Stimulated activated CD8-positive, alpha-beta memory T cell treated with anti-CD3 and anti-CD28 coated beads, Interleukin-4, amount 100 ng/mL, for 24 hours (primary cell): Measurements from ENCODE around the gene ETV3L.
"Not testable (repeated sequence)": the region's sequence is repeated elsewhere in the genome, so short reads cannot be mapped to it uniquely, and the experiment has no call there.

Experiments used
- DNase-seq: peaks from one replicate; pipeline ENCODE4 v3.0.0-alpha.2; 2020; ENCODE audit warnings: low read depth

ETV3L gene

DNA sequence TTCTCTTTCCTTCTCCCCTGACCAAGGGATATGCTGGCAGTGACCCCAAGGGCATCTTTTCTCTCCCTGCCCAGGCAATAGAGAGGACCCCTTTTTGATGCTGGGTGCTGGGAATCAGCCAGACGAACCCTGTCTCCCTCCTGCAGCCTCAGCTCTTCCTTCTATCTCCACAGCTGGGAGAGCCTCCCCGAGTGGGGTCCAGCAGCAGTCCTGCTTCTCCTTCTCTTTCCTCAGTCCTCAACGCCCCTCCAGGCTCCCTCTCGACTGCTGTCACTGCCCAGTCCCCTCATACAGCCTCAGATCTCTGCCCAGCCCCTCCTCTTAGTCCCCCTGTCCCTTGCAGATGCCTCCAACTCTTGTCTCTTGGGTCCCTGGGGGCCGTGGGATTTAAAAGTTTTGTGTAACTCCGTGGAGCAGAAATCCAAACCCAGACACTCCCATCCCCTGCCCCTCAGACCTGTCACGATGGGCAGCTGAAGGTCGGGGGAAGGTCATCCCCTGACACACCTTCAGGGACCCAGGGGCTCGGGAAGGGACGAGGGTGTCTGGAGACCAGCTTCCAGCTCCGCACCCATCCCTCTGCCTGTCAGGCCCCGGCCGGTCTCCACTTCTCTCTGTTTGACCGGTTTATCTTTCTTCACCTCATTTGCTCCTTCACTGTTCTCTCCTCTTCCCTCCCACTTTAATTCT, 5.8 kb upstream of the ETV3L start:
- DNase-seq = no peak

DNA sequence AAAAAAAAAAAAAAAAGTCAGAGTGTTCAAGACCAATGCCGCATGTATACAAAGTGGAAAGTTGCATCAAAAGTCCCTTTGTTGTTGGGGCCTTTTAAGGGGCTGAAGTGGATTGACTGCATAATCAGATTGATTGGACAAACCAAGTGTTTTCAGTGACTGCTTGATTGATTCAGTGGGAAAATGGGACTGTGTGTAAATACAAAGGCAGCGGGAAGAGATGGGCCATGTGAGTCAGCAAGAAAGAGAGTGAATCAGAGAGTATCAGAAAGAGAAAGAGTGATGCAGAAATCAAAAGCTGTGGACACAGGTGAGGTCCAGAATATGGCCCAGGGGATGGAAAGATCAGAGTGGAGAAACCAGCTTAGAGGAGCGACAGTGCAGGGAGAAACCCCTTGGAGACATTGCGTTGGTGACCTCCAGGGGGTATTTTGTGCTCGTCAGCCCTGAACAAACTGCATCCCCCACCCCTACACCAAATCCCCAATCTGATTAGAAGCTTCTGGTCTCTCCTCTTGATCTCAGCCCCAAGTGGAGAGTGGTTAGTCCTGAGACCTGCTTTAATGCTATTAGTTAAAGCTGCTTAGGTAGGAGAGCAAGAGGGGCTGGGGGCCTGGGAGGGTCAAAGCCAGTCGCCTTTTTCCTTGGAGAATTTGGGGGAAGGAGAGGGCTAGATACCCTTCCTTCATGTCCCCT, 5.1 kb upstream of the ETV3L start:
- no peak for DNase-seq

DNA sequence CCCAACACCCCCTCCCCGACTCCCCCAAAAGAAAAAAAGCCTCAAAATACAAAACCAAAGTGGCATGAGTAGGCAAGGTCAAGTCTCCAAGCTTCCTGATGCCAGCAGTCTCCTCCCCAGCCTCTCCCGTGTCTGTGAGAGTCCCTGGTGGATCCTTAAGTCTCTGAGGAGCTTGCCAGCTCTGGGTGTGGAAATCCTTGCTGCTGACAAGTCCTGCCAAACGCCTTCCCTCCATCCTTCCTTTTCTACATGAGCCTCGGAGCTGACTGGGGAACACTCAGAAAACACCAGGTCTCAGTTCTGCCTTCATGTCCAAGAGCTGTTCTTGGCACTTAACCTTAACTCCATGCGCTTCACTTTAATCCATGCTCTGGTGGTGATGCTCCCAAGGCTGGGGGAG, 3.7 kb upstream of the ETV3L start:
- DNase-seq = no peak

DNA sequence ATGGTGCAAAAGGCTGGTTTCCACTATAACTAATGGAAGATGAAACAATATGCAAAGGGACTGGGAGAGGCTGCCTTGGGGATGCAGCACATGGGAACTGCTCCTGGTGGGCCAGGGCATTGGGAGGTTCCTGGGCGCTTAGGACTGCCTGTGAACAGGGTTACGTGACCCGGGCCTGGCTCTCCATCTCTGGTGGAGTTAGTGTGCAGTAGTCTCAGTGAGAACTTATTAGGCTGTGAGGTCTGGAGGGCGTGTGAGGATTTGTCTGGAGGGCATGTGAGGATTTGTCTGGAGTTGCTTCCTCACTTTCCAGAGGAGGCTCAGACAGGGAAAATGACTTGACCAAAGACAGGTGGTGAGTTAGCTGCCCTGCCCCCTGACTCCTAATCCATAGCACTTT, 1.5 kb upstream of the ETV3L start:
- no peak for DNase-seq

DNA sequence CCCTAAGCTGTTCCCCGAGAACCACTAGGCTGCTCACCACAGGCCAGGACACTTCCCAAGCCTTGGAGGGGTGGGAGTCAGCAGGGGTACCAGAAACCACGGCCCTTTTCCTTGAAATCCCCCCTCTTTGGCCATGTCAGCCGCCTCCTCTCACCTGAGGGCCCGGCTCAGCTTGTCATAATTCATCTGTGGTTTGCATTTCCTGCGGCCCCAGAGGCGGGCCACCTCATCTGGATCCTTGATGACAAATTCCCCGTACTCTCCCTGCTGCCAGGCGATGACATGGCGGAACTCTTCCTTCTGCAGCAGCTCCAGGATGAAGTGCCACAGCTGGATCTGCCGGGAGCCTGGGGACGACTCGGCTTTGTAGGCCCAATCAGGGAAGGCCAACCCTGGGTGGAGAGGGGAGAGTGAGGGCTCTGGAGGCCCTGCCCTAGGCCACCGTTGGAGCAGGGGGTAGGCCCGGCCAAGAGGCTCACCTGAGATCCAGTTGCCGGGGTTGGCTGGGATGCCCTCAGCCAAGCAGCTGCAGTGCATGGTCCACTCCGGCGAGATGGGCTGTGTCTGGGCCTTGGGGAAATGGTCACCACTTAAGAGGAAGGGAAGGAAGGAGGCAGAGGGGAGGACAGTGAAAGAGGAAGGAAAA, 498 bp downstream of the ETV3L start:
- not testable (repeated sequence) for DNase-seq

DNA sequence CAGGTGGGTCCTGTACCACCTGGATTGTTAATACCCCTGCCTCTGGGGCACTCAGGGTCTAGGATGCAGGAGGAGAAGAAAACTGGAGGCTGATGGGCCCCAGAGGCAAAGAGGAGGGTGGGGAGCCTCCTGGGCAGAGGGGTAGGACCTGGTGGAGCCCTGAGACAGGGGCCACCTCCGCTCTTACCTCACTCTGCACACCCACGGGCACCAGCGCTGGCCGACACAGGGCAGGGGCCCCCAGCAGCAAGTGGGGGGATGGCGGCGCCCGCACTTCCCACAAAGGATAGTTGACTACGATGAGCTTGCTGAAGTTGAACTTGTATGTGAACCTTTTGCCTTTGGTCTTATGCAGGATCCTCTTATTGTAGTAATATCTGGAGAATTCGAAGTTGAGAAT, 1.1 kb downstream of the ETV3L start:
- no peak for DNase-seq

DNA sequence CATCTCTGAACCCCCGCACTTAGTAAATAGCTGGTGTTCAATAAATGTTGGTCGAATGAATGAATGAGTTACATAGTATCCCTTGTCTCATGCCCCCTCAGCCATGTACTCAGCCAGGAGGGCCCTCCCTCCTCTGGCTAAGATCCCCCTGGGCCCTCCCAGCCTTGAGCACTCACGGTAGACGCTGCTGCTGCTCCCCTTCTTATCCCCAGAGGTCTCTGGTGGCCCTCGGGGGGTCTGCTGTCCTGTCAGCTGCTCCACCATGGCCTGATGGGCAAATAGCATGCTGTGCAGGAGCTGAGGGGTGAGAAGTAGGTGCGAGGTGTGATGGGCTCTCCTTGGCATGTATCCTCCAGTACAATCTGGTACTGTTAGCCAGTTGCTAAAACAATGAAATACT, 1.9 kb downstream of the ETV3L start:
- no peak for DNase-seq

DNA sequence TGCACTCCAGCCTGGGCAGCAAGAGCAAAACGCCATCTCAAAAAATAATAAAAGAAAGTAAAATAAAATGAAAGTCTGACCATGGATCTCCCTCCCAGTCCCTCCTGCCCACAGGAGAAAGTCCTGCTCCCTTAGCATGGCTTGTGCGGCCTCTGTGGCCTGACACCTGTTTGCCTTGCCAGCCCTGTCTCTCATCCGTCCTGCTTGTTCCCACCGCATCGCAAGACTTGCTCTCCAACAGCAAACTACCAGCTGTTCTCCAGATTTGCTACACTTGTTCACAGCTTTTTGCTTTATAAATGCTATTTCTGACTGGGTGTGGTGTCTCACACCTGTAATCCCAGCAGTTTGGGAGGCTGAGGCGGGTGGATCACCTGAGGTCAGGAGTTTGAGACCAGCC, 2.7 kb downstream of the ETV3L start:
- no peak for DNase-seq

DNA sequence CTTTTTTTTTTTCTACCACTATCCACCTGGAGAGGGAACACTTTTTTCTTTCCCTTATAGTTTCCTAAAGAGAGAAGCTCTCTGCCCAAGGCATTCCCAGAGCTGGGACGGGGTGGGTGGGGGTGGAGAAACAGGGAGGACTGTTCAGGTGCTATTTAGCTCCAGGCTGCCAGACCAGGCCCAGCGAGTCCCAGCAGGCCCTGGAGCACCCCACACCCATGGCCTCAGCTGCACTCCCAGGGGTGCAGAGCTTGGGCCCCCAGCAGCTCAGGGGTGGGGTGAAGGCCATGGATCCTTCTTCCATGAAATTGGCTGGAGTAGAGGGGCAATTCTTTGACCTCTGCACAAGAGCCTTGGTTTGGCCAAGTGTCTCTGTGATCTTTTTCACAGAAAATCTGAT, 4.1 kb downstream of the ETV3L start:
- no peak for DNase-seq

DNA sequence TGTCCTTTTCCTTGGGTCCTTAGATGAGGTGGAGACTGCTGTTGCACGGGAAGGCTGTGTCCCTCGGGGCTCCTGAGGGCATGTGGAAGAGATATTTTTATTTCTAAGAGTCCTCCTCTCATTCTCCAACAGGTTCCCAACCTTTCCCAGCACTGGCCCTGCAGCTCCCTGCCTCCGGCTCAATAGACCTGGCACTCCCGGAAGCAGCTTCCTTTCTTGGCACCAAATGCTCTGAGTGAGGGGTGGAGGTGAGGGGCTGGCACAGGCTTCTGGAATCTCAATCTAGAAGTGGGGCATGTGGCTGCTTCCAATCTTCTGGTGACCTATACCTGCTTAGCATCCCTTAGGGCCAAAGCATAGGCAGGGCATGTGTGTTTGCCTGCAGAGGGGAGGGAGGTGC, 4.5 kb downstream of the ETV3L start:
- DNase-seq = no peak

DNA sequence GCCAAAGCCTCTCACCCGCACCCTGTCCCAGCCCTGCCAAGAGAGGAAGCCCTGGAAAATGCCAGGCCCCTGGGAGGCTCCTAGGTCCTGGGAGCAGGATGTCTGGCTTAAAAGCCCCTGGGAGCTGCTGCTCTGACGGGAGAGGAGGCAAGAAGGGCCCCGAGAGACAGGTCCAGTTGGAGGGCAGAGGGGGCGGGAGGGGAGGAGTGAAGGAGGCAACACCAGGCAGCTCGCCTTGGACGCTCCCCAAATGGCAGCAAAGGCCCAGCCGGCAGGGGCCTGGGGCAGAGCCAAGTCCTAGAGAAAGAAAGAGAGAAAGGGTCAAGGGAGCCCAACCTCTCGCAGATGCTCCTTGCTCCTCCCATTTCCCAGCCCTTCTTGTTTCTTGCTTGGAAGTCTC, 6.8 kb downstream of the ETV3L start:
- no peak for DNase-seq

DNA sequence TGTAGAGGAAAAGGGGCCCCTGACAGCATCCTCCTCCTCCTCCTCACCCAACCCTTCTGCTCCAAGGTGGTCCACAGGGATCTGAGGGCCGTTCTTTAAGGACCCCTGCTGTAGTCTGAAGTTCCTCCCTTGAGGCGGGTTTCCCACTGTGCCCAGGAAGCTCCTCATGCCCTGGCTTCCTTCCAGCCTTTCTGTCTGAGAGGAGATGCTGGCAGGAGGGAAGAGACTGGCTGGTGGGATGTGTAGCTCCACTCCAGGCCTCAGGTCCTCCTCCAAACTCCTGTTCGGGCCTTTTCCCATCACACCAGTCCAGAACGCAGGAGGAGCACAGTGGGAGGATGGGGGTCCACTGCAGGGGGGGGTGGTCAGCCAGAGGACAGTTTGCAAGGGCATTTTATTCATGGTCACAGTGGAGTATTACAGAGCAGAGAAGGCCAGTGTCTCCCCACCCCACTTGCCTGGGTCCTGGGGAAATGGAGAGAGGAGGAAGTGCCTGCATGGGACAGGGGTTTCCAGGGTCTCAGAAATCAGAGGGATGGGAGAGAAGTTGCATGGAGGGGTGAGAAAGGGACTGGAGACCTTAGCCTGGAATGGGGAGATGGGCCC, 7.8 kb downstream of the ETV3L start:
- no peak for DNase-seq

DNA sequence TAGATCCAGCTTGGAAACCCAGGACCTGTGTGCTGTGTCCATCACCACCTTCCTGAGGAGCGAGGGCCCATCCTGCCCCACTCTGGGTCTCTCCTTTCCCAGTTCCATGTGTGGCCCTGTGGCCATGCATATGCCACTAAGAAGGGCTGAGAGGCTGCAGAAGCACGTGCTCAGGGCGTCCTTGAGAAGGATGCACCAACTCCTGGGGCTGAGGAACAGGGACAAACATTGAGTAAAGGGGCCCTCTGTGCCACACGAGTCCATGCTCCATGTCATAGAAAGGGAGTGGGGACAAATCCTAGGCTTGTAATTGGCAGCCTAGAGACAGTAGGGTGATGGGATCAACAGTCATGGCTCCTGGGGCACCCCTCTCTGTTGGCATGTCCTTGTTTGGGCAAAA, 8.4 kb downstream of the ETV3L start:
- DNase-seq = no peak

DNA sequence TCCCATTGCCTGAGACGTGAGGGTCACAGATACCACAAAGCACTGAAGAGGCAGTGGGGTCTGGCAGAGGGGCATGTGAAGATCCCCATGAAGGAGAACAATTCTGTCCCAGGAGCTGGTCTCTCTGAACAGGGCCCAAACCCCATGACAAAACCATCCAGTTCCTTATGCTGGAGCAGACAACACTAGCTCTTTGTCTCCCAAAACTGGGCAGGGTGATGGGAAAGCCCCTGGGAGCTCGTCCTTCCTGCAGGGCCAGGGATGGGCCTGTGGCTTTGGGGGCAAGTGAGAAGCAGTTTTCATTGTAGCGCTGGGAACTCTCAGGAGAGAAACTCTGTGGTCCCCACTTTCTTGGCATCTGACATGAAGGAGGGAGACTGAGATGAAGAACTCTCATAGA, 8.8 kb downstream of the ETV3L start:
- DNase-seq = no peak

DNA sequence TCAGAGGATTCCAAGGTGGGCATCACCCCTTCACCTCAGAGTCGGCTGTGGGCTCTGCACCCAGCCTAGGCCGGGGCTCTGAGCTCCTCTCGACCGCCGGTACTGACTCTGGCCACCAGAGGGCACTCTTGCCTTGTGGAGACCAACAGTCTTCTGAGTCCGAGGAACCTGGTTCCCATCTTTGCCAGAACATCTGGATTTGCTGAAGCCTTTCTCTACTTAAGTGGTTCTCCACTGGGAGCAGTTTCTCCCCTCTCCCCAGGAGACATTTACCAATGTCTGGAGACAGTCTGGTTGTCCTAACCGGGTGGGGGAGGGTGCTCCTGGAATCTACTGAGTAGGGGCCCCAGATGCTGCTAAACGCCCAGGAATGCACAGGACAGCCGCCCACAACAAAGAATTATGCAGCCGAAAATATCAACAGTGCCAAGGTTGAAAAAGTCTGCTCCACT, 9.4 kb downstream of the ETV3L start:
- DNase-seq = peak; percentile 77

DNA sequence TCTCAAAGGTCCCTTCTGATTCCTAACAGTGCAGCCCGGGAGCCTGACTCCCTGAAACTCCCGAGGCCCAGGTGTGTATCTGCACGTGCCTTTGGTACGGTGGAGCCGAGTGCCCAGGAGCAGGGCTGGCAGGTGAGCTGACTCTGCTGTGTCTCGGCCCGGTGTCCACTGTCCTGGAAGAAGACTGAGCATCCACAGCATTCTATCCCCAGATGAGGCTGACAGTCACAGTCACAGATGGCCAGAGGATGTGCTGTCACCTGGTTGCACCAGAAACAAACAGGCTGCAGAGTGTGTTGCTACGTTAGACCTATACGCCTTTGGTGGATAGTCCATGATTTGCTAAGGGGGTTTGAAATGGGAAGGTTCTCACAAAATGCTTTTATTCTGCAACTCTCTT, 9.8 kb downstream of the ETV3L start:
- no peak for DNase-seq

DNA sequence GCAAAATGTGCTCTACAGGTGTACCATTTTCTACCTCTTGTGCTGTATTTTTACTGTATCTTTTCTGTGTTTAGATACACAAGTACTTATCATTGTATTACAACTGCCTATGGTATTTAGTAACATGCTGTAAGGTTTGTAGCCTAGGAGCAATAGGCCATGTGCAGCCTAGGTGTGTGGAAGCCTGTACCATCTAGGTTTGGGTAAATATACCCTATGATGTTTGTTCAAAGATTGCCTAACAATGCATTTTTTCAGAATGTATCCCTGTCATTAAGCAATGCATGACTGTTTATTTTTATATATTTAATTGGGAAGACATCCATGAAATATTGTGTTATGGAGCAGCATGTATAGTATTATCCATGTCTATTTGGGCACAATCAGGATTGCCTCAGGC, 11.0 kb downstream of the ETV3L start:
- no peak for DNase-seq

DNA sequence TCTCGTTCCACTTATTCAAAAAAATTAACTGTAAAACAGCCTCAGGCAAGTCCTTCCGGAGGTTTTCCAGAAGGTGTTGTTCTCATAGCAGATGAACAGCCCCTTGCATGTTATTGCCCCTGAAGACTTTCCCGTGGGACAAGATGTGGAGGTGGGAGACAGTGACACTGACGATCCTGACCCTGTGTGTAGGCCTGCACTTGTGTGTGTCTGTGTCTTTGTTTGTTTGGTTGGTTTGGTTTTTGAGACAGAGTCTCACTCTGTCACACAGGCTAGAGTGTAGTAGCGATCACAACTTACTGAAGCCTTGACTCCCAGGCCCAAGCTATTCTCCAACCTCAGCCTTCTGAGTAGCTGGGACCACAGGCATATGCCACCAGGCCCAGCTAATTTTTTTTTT, 12.6 kb downstream of the ETV3L start:
- no peak for DNase-seq

DNA sequence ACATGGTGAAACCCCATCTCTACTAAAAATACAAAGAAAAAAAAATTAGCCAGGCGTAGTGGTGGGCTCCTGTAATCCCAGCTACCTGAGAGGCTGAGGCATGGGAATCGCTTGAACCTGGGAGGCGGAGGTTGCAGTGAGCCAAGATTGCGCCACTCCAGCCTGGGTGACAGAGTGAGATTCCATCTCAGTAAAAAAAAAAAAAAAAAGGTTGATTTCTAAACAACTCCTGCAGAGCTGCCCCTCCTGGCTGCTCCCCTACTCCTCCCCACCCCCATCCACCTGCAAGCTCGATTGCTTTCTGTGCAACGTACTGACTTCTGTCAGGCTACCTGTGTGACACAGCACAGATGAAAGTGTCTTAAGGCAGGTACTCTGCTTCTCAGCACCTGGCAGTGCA, 13.3 kb downstream of the ETV3L start:
- no peak for DNase-seq

DNA sequence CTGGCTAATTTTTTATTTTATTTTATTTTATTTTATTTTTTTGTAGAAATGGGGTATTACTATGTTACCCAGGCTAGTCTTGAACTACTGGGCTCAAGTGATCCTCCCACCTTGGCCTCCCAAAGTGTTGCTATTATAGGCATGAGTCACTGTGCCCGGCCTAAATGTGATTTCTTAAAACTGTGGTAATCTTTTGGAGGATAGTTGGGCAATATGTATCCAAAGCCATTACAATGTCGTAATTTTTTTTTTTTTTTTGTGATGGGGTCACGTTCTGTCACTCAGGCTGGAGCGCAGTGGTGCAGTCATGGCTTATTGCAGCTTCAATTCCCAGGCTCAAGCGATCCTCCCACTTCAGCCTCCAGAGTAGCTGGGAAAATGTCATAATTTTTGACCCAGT, 14.2 kb downstream of the ETV3L start:
- DNase-seq = no peak

DNA sequence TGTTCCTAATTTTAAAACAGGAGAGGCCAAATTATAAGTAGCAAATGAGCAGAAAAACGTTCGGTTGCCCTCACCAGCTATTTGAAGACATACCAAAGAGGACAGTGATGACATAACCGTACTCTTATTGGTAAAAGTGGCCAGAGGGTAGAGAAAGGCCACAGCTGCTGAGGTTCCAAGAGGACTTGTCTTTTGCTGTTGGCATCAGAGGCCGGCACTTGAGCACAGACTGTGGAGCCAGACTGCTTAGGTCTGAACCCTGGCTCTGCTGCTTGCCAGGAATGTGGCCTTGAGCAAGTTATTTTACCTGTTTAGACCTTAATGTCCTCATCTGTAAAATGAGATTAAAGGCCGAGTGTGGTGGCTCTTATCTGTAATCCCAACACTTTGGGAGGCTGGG, 14.9 kb downstream of the ETV3L start:
- DNase-seq = no peak

DNA sequence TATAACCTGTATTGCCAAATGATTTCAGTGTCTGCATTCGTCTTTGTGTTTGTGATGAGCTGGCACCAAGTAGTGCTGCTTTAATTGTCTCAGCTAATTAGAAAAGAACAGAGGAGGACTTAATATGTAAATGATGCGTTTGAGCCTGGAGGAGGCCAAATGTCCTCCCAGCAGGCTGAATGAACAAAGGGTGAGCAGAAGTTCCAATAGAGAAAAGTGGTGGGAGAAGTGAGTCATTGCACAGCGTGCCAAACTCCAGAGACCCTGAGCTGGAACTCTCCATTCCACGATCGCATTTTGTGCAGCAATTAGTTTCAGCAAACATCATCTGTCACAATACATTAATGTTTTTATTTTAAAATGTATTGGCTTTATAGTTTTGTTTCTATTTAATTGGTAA, 17.9 kb downstream of the ETV3L start:
- DNase-seq = no peak

DNA sequence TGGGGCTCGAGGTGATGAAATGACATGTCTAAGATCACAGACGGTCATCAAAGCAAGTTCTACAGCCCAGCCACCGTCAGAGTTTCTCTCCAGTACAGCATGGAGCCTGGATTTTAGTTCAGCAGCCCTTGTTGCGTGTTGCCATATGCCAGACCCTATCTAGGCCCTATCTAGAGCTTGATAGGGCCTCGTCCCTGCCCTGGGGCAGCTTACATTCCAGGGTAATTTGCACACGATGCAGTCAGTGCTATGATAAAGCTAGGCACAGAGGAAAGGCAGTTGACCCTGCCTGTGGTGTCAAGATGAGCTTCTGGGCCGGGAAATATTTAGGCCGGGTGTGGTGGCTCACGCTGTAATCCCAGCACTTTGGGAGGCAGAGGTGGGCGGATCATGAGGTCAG, 18.9 kb downstream of the ETV3L start:
- DNase-seq = no peak
